IMR-90 (cell line): ENCODE results near the gene HYAL3. TPM values are rescaled to one million over a fixed set of nuclear protein-coding genes. Genes with fewer than 3 reads are reported as not detected.

Source experiments
- ATAC-seq: fragments of 200-7000 bp; cut with Tn5 transposase; 2 replicates; pipeline ENCODE4 v1.9.1; 2020; ENCODE audit warnings: low read depth, mild to moderate bottlenecking, moderate library complexity
- BruUV-seq: library from RNA; stranded (reverse); fragments of 400-500 nt; replicated peaks from 2 replicates; lab custom pipeline; 2021; lab: Mats Ljungman, UMichigan
- CTCF ChIA-PET: fragments of 300-600 bp; formaldehyde crosslinking; extraction: SDS; loops from one replicate; lab custom pipeline; 2021; ENCODE audit warnings: antibody characterized with exemption; lab: Yijun Ruan, JAX
- POLR2A ChIA-PET: fragments of 300-600 bp; sonication (Branson Sonifier 250); formaldehyde crosslinking; loops from one replicate; lab custom pipeline; 2022; ENCODE audit warnings: antibody characterized with exemption; ENCODE audit not compliant: unreplicated experiment; lab: Charles Lee
- DNase-seq: peaks from one replicate; pipeline ENCODE4 v3.0.0; 2013
- H2AFZ ChIP-seq: replicated peaks from 2 replicates; pipeline ENCODE3; 2013; ENCODE audit warnings: low read length, mild to moderate bottlenecking; ENCODE audit not compliant: poor library complexity
- H2AK5ac ChIP-seq: 2 replicates; pipeline ENCODE4 v1.6.1; 2013; ENCODE audit warnings: low read depth, low read length, inconsistent platforms
- H2AK9ac ChIP-seq: replicated peaks from 2 replicates; pipeline ENCODE3; 2013; ENCODE audit warnings: mild to moderate bottlenecking, low read depth, low read length, moderate library complexity; ENCODE audit not compliant: poor library complexity
- H2BK120ac ChIP-seq: 2 replicates; pipeline ENCODE4 v1.6.1; 2013; ENCODE audit warnings: low read depth, low read length, inconsistent platforms
- H2BK15ac ChIP-seq: 3 replicates; pipeline ENCODE4 v1.6.1; 2013; ENCODE audit warnings: low read depth, low read length, inconsistent platforms
- H2BK20ac ChIP-seq: 2 replicates; pipeline ENCODE4 v1.6.1; 2013; ENCODE audit warnings: low read depth, mild to moderate bottlenecking, inconsistent platforms, low read length, moderate library complexity
- H2BK5ac ChIP-seq: 2 replicates; pipeline ENCODE4 v1.6.1; 2013; ENCODE audit warnings: mild to moderate bottlenecking, low read depth, low read length, inconsistent platforms; ENCODE audit not compliant: poor library complexity, severe bottlenecking
- H3K14ac ChIP-seq: replicated peaks from 2 replicates; pipeline ENCODE4 v1.6.1; 2013; ENCODE audit warnings: low read depth, low read length, inconsistent platforms
- H3K18ac ChIP-seq: 2 replicates; pipeline ENCODE4 v1.6.1; 2013; ENCODE audit warnings: low read depth, low read length, control low read depth
- H3K23ac ChIP-seq: 2 replicates; pipeline ENCODE4 v1.6.1; 2013; ENCODE audit warnings: low read depth, low read length, inconsistent platforms
- H3K27ac ChIP-seq: 2 replicates; pipeline ENCODE4 v1.5.1; 2013; ENCODE audit warnings: mild to moderate bottlenecking, control low read depth, low read length; ENCODE audit not compliant: insufficient read depth
- H3K27me3 ChIP-seq: 2 replicates; pipeline ENCODE4 v1.6.1; 2013; ENCODE audit warnings: low read length; ENCODE audit not compliant: control insufficient read depth, insufficient read depth
- H3K36me3 ChIP-seq: 2 replicates; pipeline ENCODE4 v1.6.1; 2013; ENCODE audit warnings: low read length, mixed read lengths; ENCODE audit not compliant: control insufficient read depth, insufficient read depth
- H3K4ac ChIP-seq: 2 replicates; pipeline ENCODE4 v1.6.1; 2013; ENCODE audit warnings: low read depth, low read length, inconsistent platforms
- H3K4me1 ChIP-seq: 2 replicates; pipeline ENCODE4 v1.6.1; 2013; ENCODE audit warnings: low read length, mixed read lengths; ENCODE audit not compliant: control insufficient read depth, insufficient read depth
- H3K4me2 ChIP-seq: 2 replicates; pipeline ENCODE4 v1.6.1; 2013; ENCODE audit warnings: low read depth, mild to moderate bottlenecking, control low read depth, low read length, moderate library complexity
- H3K4me3 ChIP-seq: 2 replicates; pipeline ENCODE4 v1.5.1; 2013; ENCODE audit warnings: low read depth, mild to moderate bottlenecking, control low read depth, low read length, moderate library complexity; ENCODE audit not compliant: insufficient read depth
- H3K56ac ChIP-seq: 2 replicates; pipeline ENCODE4 v1.6.1; 2013; ENCODE audit warnings: low read length, inconsistent platforms; ENCODE audit not compliant: insufficient read depth; ENCODE audit errors: extremely low read depth
- H3K79me1 ChIP-seq, 2 experiments: 2 replicates each; pipeline ENCODE4 v1.6.1; 2013; ENCODE audit warnings: low read length in 2 of 2, inconsistent platforms in 1 of 2, low read depth in 1 of 2
- H3K9ac ChIP-seq: 2 replicates; pipeline ENCODE4 v1.6.1; 2013; ENCODE audit warnings: low read depth, low read length, control low read depth
- H3K9me1 ChIP-seq: 2 replicates; pipeline ENCODE4 v1.6.1; 2013; ENCODE audit warnings: low read length, inconsistent platforms; ENCODE audit not compliant: insufficient read depth
- H3K9me3 ChIP-seq: 2 replicates; pipeline ENCODE4 v1.6.1; 2013; ENCODE audit warnings: low read length; ENCODE audit not compliant: control insufficient read depth, insufficient read depth
- H4K20me1 ChIP-seq: 2 replicates; pipeline ENCODE4 v1.6.1; 2013; ENCODE audit warnings: low read length, inconsistent platforms; ENCODE audit not compliant: insufficient read depth
- H4K5ac ChIP-seq: 2 replicates; pipeline ENCODE4 v1.6.1; 2013; ENCODE audit warnings: mild to moderate bottlenecking, low read depth, low read length, control low read depth
- H4K8ac ChIP-seq, 2 experiments: 2 replicates each; pipeline ENCODE4 v1.6.1; 2013; ENCODE audit warnings: low read depth in 2 of 2, low read length in 2 of 2, control low read depth in 1 of 2, inconsistent platforms in 1 of 2
- H4K91ac ChIP-seq: 2 replicates; pipeline ENCODE4 v1.6.1; 2013; ENCODE audit warnings: low read depth, low read length, inconsistent platforms; ENCODE audit not compliant: insufficient read depth
- BHLHE40 ChIP-seq: fragments of 150-350 bp; IDR thresholded peaks from 2 replicates; pipeline ENCODE4 v1.6.1; 2016; ENCODE audit warnings: mild to moderate bottlenecking, low read depth, low read length
- ELK1 ChIP-seq: fragments of 150-350 bp; IDR thresholded peaks from 2 replicates; pipeline ENCODE4 v1.6.1; 2016; ENCODE audit warnings: low read depth, mild to moderate bottlenecking, low read length, moderate library complexity, borderline replicate concordance
- FOS ChIP-seq: fragments of 150-350 bp; IDR thresholded peaks from 2 replicates; pipeline ENCODE4 v1.6.1; 2016; ENCODE audit warnings: low read depth, low read length
- MAFK ChIP-seq: IDR thresholded peaks from 2 replicates; pipeline ENCODE4 v1.6.1; 2012; ENCODE audit warnings: low read depth, low read length, improper control_type of control experiment
- NFE2L2 ChIP-seq: fragments of 150-350 bp; IDR thresholded peaks from 2 replicates; pipeline ENCODE4 v1.6.1; 2016; ENCODE audit warnings: low read depth, mild to moderate bottlenecking, low read length
- POLR2A ChIP-seq: IDR thresholded peaks from 2 replicates; pipeline ENCODE4 v1.6.1; 2012; ENCODE audit warnings: mild to moderate bottlenecking, low read depth, low read length
- RFX5 ChIP-seq: IDR thresholded peaks from 2 replicates; pipeline ENCODE4 v1.8.0; 2012; ENCODE audit warnings: low read depth, mild to moderate bottlenecking, low read length, moderate library complexity
- WGBS, 2 experiments: methylation state at CpG; one replicate each; pipeline versions ENCODE4 v1.1.5 to v1.1.7; 2013; ENCODE audit warnings: missing lambda C conversion rate in 2 of 2; ENCODE audit not compliant: insufficient read length in 1 of 2; ENCODE audit errors: extremely low coverage in 2 of 2; 5-methylcytosine and 5-hydroxymethylcytosine counted together
- dilution Hi-C: fragments of 300-500 bp; cut with HindIII; formaldehyde crosslinking; loops from one replicate; pipeline ENCODE4 v1.14.3; 2018; ENCODE audit warnings: low sequenced_read_pairs; ENCODE audit not compliant: unreplicated experiment
- in situ Hi-C: fragments of 300-500 bp; cut with MboI; formaldehyde crosslinking; loops from 3 replicates; pipeline ENCODE4 v1.14.3; 2019; ENCODE audit warnings: low sequenced_read_pairs, inconsistent platforms, mixed read lengths
- intact Hi-C: fragments of 100-400 bp; cut with micrococcal nuclease; formaldehyde crosslinking; loops from 2 replicates; pipeline ENCODE4 v1.10.0; 2022
- polyA plus RNA-seq, 3 experiments: library from polyadenylated mRNA; depleted of rRNA; stranded (reverse); fragments of >200 nt; gene quantifications; 2 replicates each; pipeline ENCODE4 v1.2.3, GENCODE V29; 2012; ENCODE audit warnings: low replicate concordance in 1 of 3
- total RNA-seq: library from RNA; depleted of rRNA; stranded (reverse); fragments of >200 nt; gene quantifications from 2 replicates; pipeline ENCODE4 v1.2.3, GENCODE V29; 2012

HYAL3 gene
- total and polyA plus RNA-seq, 2 of the 4 experiments (the other 2 are of a cell fraction) = 2.7 to 5.7 TPM

GRCh38 chr3:50331364-50331907 lies 32.2 kb upstream of the HYAL3 start:
- H3K56ac ChIP-seq = no peak overlapping the region

More at GRCh38 chr3:50331364-50331907, 32.2 kb upstream of the HYAL3 start:
- H3K14ac ChIP-seq = no peak overlapping the region
- H4K20me1 ChIP-seq = peaks cover 55% of the 10 kb centered on the region
- no peaks in the 10 kb centered on the region for H3K27me3 ChIP-seq
- no TSS peak for BruUV-seq
- H2BK15ac ChIP-seq = no peak overlapping the region
- H3K27ac ChIP-seq = no peak overlapping the region
- H3K9me3 ChIP-seq = no peaks in the 10 kb centered on the region
- H3K9me1 ChIP-seq = peaks cover 16% of the 10 kb centered on the region
- H3K79me1 ChIP-seq = peaks cover 40 to 62% of the 10 kb centered on the region in 2 experiments
- DNase-seq = no peak
- H2BK120ac ChIP-seq = no peak overlapping the region
- H3K4ac ChIP-seq = no peak overlapping the region
- H3K4me3 ChIP-seq = no peak overlapping the region
- H4K8ac ChIP-seq = no peak overlapping the region
- no peak overlapping the region for H2BK20ac ChIP-seq
- in situ Hi-C loops (loop anchor here (25.0 kb wide), 3 partner anchors 1056 to 1831 kb away; partner anchors contain the start of genes ABHD14B, GPR62, MANF and PCBP4), intact Hi-C loops (no loop called here), dilution Hi-C loops (no loop called here)
- H4K91ac ChIP-seq = no peak overlapping the region
- no peak overlapping the region for H2AK5ac ChIP-seq
- TF ChIP-seq RFX5 = no peak
- TF ChIP-seq POLR2A = no peak
- TF ChIP-seq FOS = no peak
- TF ChIP-seq MAFK = no peak
- no peak for TF ChIP-seq NFE2L2
- TF ChIP-seq BHLHE40 = no peak
- TF ChIP-seq ELK1 = no peak
- H2BK5ac ChIP-seq = no peak overlapping the region
- no peak overlapping the region for H3K23ac ChIP-seq
- 99% methylated on average over 11 of the region's 19 CpGs; no CpG with 5 or more reads in 1 of the 2 experiments for WGBS, 2 experiments
- H3K18ac ChIP-seq = no peak overlapping the region
- peaks cover 32% of the 10 kb centered on the region for H3K36me3 ChIP-seq
- H4K5ac ChIP-seq = no peak overlapping the region
- no peak overlapping the region for H2AFZ ChIP-seq
- ATAC-seq = no peak
- H2AK9ac ChIP-seq = no peak overlapping the region
- ChIA-PET POLR2A (no interaction called here), CTCF (no interaction called here)
- H3K4me2 ChIP-seq = no peak overlapping the region
- no peak overlapping the region for H3K9ac ChIP-seq
- peaks cover 21% of the 10 kb centered on the region for H3K4me1 ChIP-seq
